Activated CD4-positive, alpha-beta T cell treated with anti-CD3 and anti-CD28 coated beads, Interleukin-10, Interleukin-2, amounts not matched to agents 100 ng/mL and 50 ng/mL, durations not matched to agents 16 hours and 8 hours (primary cell): ENCODE measurements around the gene MS4A7.
"Not testable (repeated sequence)": the region's sequence is repeated elsewhere in the genome, so short reads cannot be mapped to it uniquely, and the experiment has no call there.

Experiments used
- DNase-seq: peaks from one replicate; pipeline ENCODE4 v3.0.0-alpha.2; 2020

Gene MS4A7, protein sequence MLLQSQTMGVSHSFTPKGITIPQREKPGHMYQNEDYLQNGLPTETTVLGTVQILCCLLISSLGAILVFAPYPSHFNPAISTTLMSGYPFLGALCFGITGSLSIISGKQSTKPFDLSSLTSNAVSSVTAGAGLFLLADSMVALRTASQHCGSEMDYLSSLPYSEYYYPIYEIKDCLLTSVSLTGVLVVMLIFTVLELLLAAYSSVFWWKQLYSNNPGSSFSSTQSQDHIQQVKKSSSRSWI

DNA sequence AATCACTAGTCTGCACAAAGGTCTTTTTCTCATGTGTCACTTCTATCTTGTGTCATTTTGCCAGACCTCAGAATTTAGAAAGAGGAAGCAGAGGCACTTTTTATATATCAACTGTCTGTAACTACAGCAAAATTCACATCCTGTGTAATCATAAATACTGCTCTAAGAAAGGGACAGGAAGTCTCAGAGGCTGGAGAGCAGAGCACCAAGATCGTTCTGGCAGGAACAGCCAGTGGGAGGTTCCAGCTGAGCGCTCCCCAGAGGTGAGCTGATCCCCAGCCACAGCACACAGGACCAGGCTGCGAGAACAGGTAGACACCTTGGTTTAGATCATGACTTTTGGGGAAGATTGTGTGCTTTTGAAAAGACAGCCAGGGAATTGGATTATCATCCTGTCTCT is at the start of gene MS4A7:
Gene MS4A7, plus strand, starts transcription at position 179 of the 400 bp plus-strand sequence. CDS start 4,610 bp downstream, outside the sequence.
- DNase-seq: peak; percentile 4

DNA sequence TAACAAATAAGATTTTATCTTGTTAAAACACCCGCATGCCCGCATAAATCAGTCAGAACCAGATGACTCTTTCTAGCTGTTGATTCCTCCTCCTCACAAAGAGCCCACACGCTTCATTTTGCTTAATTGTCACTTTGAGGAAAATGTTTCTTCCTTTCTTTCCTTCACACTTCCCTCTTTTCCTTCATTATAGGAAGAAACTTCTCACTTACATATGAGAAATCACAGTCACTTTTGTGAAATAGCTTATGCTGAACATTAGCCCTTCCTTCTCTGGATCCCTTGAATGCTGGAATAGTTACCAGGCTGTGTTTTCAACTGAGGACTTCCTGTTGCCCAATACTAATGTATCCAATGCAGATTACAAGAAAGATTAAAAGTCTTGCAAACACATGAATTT is 45.5 kb upstream of the MS4A7 start:
- DNase-seq: no peak

DNA sequence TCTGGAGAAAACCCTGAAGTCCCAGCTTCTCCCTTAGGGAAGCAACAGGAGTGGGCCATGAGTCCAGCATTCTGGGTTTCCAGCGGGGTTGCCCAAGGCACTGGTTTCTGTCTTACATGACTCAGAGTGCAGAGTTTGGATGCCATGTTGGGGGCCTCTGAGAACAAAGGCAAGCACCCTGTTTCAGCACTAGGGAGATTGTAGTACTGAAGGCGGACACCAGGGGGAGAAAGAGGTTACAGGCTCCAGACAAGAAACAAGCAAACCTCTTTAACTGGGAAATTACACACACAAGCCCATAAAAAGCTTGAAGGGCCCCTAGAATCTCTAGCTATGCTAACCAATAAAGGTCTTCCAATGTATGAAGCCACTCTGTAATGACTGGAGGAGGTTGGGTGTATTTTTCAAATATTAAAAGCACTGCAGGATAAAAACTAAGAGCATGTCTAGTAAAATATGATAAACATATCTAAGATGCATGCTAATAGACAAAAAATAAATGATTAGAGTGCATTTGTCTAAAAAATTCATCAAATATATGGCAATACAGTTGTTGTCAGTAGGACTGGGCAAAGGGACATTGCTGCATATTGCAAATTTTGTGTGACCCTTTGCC is 44.2 kb upstream of the MS4A7 start:
- peak; percentile 77 for DNase-seq

DNA sequence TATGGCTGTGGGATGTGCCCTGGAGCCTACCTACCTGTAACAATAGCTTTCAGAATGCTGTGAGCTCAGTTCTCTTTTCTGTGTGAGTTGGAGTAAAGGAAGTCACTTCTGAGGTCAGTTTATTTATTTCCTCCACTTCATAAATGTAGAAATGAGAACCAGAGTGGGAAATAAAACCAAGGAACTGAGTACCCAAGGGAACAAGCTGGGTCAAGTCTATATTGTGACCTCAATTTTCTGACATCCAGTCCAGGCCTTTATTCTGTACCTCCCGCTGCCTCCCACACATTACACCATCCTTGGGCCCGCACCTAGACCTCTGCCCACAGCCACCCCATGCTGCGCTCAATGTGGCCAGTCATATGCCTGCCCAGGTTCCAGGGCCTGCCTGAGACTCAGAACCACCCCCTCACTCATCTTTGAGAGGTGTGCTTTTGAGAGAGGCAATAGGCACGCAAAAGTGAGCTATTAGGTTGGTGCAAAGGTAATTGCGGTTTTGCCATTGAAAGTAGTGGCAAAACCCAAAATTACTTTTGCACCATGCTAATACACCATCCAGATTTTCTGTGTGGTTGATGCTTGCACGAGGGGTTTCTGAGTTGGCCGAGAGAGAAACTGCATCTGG is 41.5 kb upstream of the MS4A7 start:
- no peak for DNase-seq

DNA sequence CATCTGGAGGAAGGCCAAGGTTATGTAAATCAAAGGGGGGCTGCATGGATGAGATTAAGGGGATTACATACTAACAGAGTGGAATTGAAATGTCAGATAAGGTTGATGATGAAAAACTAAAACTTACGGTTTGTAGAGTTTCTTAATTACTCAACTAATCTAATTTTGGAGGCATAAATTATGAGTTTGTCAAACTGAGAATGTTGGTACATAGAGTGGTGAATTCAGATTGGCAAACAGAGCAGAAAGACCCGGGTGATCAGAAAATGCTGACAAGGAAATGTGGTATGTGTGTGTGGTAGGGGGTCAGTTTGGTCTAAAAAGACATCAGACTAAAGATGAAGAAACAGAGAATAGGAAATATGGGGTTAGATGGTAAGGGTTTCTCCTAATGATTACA is 40.3 kb upstream of the MS4A7 start:
- DNase-seq: peak; percentile 40

DNA sequence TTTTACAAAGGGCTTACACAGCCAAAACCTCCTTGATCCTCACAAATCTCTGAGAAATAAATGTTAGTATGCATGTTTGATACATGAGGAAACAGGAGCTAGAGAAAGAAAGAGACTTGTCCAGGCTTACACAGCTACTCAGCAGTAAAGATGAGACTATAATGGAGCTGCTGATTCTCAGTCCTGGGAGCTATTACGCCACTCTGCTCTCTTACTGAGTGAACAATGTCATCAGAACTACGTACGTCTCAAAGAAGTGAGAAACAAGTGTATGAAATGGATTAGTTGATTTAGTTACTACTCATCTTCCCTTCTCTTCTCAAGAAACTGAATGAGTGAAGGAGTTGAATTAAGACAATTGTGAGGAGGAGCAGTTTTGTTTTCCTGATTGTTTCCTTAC is 39.0 kb upstream of the MS4A7 start:
- no peak for DNase-seq

DNA sequence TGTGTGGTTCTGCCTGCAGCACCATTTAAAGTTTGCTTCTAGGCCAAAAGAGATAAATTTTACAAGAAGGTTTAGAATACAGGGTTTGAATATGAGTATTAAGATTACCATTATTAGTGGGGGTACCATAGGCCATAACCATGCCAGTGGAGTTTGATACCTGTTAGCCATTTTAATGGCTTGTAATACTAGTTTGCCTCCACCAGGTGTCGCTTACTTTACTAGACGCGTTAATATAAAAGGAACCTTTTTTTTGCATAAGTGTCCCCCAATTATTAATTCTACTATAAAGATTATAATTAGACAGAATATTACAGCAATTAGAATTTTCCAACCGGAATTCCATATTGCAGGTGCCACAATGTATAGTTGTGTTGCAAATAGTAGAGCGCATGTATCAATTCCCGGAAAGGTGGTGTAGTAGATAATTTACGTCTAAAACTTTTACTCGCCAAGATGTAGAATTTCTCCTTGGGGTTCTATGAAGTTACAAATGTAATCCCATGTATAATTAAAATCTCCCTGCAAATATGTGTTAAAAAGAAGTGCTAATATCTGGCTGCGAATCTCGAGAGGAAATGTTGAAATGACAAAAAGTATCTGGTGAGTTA is 35.1 kb upstream of the MS4A7 start:
- peak; percentile 23 for DNase-seq

DNA sequence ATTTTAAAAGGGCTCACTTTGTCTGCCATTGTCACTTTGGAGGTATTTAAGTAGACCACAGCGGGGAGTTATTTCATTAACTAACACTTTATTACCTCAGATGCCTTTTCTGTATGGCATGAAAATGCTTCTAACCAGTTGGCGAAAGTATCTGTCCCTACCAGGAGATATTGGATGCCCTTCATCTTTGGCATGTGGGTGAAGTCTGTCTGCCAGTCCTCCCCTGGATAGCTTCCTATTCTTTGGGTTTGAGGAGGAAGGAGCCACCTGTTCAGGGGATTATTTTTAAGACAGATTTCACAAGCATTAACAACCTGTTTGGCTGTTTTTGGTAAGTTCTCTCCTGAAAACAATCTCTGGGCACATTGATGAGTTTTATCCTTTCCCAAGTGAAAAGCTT is 34.2 kb upstream of the MS4A7 start:
- no peak for DNase-seq

DNA sequence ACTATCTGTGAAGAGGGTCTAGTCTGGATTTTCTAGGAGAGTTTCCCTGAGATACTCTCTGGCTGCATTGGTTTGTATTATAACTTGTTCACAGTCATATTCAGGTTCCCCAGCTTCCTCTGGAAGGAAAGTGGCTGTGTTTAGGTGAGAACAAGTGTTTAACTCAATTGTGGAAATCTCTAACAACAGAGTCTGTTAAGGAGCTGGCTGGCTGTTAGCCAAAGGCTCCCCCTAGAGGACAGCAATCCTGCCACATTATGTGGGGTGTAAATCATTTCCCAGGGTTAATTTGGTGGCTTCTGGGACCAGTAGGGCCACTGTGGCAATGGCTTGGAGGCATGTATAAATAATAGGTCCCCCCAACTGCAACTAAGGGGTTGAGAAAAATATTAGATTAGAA is 32.8 kb upstream of the MS4A7 start:
- DNase-seq: peak; percentile 39

DNA sequence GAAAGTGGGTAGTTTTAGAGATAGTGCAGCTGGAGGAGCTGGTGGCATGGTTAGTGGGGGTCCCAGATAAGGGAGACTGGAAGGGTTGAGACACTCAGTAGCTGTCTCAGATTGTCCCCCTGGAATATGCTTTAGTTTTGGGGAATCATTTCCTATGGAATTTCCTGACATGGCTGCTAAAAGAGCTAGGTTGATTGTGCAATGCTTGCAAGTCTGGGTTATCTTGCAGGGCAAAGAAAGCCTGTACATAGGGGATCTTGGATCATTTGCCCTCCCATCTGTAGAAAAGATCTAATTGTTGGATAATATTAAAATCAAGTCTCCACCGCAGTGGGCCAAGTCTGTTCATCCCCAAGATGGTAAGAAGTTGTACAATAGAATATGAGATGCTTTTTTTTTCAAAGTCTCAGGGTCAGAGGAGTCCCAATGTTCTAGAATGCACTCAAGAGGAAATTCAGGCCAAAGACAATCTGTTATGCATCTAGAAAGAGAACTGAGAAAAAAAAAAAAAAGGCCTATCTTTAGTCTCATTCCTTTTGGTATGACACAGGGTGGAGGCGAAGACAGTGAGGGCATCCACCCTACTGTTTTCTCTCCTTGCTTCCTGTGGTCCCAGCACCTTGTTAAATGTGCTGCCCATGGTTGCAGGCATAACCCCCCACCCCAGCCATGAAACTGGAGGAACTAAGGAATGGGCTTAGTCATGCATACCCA is 31.1 kb upstream of the MS4A7 start:
- no peak for DNase-seq

DNA sequence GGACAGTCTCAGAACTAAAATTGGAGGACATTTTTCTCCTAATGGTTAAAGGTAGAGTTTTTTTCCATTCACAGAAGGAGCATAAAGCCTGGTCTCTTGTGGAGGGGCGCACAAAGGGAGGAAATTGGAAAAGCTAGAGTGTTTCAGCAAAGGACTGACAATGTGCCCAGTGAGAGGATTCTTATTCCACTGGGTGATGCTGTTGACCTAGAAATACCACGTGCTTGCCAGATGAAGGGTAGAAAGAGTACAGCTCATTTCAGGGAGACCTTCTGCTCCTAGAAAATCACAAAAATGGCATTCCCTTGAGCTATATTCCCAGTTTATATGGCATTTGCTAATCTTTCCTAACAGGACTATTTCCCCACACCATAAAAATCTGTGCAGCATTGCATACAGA is 30.2 kb upstream of the MS4A7 start:
- no peak for DNase-seq

DNA sequence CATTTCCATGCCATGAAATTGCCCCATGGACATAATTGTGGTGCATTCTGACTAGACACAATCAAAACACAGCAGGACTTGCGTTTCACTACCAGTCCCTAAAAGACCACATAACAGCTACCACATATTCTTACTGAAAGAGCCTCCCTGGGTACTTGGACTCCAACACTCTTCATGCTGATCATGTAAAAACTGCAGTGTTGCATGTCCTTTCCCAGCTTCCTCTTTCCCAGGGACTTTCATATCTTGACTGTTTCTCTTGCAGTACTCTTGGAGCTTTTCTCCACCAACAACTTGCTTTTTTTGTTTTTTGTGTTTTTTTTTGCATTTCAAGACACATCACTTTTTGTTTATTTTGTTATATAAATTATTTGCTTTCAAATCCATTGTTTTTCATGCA is 28.3 kb upstream of the MS4A7 start:
- no peak for DNase-seq

DNA sequence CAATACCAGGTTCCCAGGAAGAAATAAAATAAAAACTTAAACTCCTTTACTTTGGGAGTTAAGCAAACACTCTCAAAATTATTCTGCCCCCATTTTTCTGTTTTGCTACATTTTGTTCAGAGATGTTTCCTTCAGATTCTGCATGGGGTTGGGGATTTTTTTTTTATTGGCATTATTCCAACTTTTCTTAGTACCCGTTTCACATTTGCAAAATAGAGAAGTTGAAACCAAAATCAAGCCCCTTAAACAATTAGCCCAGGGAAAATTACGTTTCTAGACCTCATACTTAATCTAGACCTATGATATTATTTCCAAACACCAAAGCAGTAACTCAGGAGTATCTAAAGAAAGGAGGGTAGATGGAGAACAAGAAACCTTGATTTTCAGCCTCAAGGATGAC is 20.6 kb upstream of the MS4A7 start:
- DNase-seq: no peak

DNA sequence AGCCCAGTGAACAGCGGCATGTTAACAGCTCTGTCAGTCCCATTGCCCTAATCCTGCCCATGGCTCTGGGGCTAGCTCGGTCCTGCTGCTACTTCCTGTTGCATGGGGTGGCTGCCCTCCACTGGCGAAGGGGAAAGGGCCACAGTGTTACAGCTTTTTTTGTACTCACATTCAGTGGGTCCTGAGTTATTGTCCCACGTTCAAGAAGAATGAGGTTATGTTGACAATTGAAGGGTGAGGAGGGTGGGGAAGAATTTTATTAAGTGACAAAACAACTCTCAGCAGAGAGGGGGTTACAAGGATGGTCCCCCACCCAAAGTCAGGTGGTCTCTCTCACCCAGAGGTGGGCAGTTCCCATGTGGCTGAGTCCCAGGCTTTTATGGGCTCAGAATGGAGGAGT is 17.7 kb upstream of the MS4A7 start:
- no peak for DNase-seq

DNA sequence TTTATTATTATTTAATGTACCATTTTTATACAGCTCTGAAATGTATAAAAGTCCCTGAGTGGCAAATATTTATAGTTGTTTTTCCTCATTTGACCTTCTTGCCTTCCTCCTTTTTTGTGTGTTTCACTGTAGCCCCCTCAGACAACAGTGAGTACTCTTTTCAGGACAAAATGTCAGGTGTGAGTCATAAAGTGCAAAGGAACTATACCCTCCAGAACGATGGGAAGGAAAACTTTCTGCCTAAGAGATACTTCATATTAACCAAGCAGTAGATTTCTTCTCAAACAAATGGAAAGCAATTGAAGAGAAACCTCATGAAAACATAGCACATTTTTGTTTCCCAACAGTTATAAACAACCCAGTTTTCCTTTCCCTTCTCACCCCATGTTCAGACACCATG is 16.1 kb upstream of the MS4A7 start:
- DNase-seq: no peak

DNA sequence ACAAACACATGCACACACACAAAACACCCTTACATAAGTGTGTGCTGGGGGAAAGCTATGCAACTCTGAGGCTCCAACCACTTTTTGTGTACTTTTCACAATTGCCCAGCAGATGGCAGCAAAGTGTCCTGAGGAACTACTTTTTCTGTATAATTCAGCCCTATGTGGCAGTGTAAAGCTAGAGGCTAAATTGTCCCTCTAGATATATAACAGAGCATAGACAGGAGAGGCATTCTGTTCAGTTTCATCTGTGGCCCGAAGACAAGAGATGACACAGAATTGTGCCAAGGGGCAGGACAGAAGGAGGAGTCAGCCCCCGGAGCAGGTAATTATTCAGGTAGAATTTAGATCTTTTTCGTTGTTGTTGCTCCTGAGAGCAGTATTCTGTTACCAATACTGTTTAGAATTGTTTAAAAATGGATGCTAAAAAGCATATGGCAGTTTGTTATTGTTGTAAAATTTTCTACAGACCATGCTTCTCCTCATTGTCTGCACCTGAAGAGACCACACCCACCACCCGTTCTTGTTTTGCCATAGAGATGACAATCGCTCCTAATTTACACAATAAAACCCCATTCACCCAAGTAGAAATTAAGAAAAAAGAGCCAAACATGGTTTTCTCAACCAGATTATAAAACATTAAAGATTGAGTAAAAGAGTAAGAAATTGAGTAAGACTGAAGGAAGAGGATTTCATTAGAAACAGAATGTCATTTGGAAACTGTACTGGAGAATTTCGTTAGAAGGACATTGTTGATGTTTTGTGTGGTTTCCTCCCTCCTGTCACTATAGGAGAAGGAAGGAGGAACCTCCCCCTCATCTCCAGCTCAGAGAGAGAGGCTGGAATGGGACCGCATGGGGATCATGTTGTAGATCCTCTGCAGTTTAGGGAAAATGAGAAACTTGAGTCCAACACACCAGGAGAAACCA is 14.5 kb upstream of the MS4A7 start:
- DNase-seq: peak; percentile 67

DNA sequence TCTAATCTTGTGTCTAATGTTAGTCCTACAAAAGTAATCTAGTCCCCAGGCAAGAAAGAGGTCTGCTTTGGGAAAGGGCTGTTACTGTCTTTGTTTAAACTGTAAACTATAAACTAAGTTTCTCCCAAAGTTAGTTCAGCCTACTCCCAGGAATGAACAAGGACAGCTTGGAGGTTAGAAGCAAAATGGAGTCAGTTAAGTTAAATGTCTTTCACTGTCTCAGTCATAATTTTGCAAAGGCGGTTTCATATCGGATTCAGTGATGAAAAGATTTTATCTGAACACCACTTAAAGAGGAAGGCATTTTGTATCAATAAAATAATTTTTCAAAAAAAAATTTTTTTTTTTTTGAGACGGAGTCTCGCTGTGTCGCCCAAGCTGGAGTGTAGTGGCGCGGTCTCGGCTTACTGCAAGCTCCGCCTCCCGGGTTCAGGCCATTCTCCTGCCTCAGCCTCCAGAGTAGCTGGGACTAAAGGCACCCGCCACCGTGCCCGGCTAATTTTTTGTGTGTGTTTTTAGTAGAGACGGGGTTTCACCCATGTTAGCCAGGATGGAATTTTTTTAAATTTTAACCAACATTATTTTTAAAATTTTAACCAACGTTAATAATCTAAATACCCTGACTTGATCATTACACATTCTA is 11.9 kb upstream of the MS4A7 start:
- not testable (repeated sequence) for DNase-seq

DNA sequence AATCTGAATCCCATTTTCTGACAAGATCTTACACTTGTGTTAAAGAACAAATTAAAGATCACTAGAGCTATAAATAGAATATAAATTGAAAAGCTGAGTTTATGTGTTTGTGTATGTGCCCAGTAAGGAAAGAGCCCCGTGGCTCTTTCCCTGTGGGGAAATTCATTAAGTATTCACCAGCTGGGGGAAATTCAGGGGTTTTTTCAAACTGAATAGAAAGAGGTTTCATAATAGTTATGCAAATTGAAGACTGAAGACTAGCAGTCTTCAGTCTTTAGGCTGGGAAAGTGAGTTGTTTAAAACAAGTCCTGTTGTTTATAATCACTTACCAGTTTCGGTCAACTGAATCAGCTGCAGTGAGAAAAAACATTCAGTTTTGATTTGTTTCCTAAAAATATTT is 11.3 kb upstream of the MS4A7 start:
- DNase-seq: peak; percentile 51

DNA sequence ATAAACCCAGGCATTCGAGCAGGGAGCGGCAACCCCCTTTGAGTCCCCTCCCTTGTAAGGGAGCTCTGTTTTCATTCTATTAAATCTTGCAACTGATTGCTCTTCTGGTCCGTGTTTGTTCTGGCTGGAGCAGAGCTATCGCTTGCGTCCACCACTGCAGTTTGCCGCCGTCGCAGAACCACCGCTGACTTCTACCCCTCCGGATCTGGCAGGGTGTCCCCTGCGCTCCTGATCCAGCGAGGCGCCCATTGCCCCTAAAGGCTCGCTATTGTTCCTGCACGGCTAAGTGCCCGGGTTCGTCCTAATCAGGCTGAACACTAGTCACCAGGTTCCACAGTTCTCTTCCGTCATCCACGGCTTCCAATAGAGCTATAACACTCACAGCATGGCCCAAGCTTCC is 10.4 kb upstream of the MS4A7 start:
- no peak for DNase-seq

DNA sequence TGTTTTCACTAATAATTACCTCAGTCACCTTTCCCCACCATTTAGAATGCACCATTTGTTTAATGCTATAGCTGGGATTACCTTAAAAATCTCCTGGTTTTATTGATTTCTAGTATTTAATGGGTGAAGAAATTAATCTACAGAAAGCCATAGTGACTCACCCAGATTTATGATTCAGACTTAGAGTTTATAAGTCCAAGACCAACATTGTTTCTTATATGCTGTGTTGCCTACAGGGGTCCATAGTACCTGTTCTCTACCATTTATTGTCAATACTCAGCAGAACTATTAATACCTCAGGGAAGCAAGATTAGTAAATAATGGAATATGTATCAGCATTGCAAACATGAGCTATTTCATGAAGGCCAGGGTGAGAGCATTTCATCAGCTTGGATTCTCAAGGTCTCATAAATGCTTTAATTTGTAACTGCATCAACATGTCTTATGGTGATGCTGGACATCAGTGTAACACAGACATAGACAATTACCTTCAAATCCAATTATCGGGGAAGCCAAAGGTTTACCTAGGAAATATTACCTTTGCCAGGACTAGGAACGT is 8.0 kb upstream of the MS4A7 start:
- DNase-seq: no peak

DNA sequence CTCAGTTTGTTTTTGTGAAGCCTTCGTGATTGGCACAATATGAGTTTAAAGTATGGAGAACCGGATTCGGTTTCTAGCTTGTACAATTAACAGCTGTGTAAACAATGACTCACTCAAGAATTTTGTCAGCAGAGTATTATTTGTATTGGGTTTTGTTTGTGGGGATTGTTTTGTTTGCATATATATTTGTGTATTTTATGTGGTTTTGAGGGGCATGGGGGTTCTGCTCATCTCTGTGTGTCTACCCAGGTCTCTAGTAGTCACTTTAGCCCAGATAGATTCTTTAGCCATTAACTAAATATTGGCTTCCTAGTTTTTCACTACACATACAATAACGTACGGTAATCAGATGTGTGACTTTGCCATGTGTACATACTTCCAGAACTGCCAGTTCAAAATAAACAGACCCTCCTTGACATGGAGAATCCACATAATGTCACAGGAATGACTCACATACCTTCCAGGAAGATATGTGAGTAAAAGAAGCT is 7.5 kb upstream of the MS4A7 start:
- no peak for DNase-seq
